ENCODE results near the gene ANKRD10.

GRCh38 chr13:110929104-110929777, 14.4 kb upstream of the ANKRD10 start:
- no peak for TF ChIP-seq FOXM1 (IDR thresholded peaks at IDR 0.05; ENCODE audit: borderline replicate concordance)
- no peak for TF ChIP-seq TARDBP (IDR thresholded peaks at IDR 0.05)
- no peak for TF ChIP-seq CTBP1 (IDR thresholded peaks at IDR 0.05; ENCODE audit: borderline replicate concordance)
- TF ChIP-seq ELF4 (IDR thresholded peaks at IDR 0.05), result no peak
- no peak for TF ChIP-seq ARNT (IDR thresholded peaks at IDR 0.05)
- no peak for TF ChIP-seq L3MBTL2 (conservative IDR thresholded peaks at IDR 0.05)
- no peak for TF ChIP-seq ZNF384 (IDR thresholded peaks at IDR 0.05)
- TF ChIP-seq BHLHE40 (IDR thresholded peaks at IDR 0.05; ENCODE audit: borderline replicate concordance), result no peak
- no peak for TF ChIP-seq NFRKB (IDR thresholded peaks at IDR 0.05)
- TF ChIP-seq SP1 (IDR thresholded peaks at IDR 0.05), result no peak
- TF ChIP-seq FOXK2 (IDR thresholded peaks at IDR 0.05), result no peak
- no peak for TF ChIP-seq SUZ12 (IDR thresholded peaks at IDR 0.05)

All from HEK293T (cell line).